Suprapubic skin (tissue), 4 donors: ENCODE data around the gene A2ML1. TPM values are rescaled to one million over a fixed set of nuclear protein-coding genes. Genes with fewer than 3 reads are reported as not detected.

Experiments used
- DNase-seq, 2 donors: peaks; one replicate each; pipeline ENCODE4 v3.0.0-alpha.2; 2019; ENCODE audit warnings: low spot score in 2 of 2
- H3K27ac ChIP-seq: fragments of 200-600 bp; sonication (generic); one replicate; pipeline ENCODE4 v1.5.1; 2019
- H3K27me3 ChIP-seq: fragments of 200-600 bp; sonication (generic); one replicate; pipeline ENCODE4 v1.5.1; 2019
- H3K36me3 ChIP-seq: fragments of 200-600 bp; sonication (generic); one replicate; pipeline ENCODE4 v1.5.1; 2019
- H3K4me1 ChIP-seq: fragments of 200-600 bp; sonication (generic); one replicate; pipeline ENCODE4 v1.5.1; 2019
- H3K4me3 ChIP-seq: fragments of 200-600 bp; sonication (generic); one replicate; pipeline ENCODE4 v1.5.1; 2019; ENCODE audit warnings: mild to moderate bottlenecking
- H3K9me3 ChIP-seq: fragments of 200-600 bp; sonication (generic); one replicate; pipeline ENCODE4 v1.5.1; 2019
- CTCF ChIP-seq, 2 donors: fragments of 200-600 bp in 1 of 2; fragments of 450-650 bp in 1 of 2; sonication (generic) in 1 of 2; IDR thresholded peaks; one replicate each; pipeline ENCODE4 v1.5.1; 2016 to 2019; ENCODE audit warnings: antibody characterized with exemption in 2 of 2, mild to moderate bottlenecking in 1 of 2, moderate library complexity in 1 of 2
- EP300 ChIP-seq: sonication (generic); formaldehyde crosslinking; IDR thresholded peaks from one replicate; pipeline ENCODE4 v1.6.1; 2017; ENCODE audit warnings: antibody characterized with exemption
- POLR2A ChIP-seq, 2 donors: fragments of 450-650 bp; IDR thresholded peaks; one replicate each; pipeline ENCODE4 v1.6.1; 2017; ENCODE audit warnings: antibody characterized with exemption in 2 of 2, mild to moderate bottlenecking in 2 of 2, moderate library complexity in 2 of 2
- POLR2AphosphoS5 ChIP-seq, 3 donors: sonication (generic); formaldehyde crosslinking; IDR thresholded peaks; one replicate each; pipeline ENCODE4 v1.6.1; 2017; ENCODE audit warnings: antibody characterized with exemption in 3 of 3
- WGBS: methylation state at CpG from one replicate; pipeline ENCODE4 v1.1.5; 2018; 5-methylcytosine and 5-hydroxymethylcytosine counted together
- total RNA-seq, 4 donors: library from RNA; depleted of rRNA; stranded (reverse); fragments of >200 nt; gene quantifications; one replicate each; pipeline ENCODE4 v1.1.0, GENCODE V29; 2016

Gene A2ML1
- total RNA-seq, 4 donors from 2014 or later, result 166 to 268 (median 218) TPM

GRCh38 chr12:8904665-8905064 is 82.2 kb downstream of the A2ML1 start:
- no peaks in the 10 kb centered on the region for H3K36me3 ChIP-seq
- TF ChIP-seq POLR2AphosphoS5 (IDR thresholded peaks at IDR 0.05) (no peak), CTCF (IDR thresholded peaks at IDR 0.05) (no peak), POLR2A (IDR thresholded peaks at IDR 0.05) (no peak), EP300 (no peak)
- no peak overlapping the region for H3K27ac ChIP-seq
- H3K27me3 ChIP-seq, result no peaks in the 10 kb centered on the region
- no peaks in the 10 kb centered on the region for H3K4me1 ChIP-seq
- H3K4me3 ChIP-seq, result no peak overlapping the region
- no peaks in the 10 kb centered on the region for H3K9me3 ChIP-seq
- no peak for DNase-seq

GRCh38 chr12:8905546-8905945 is 83.1 kb downstream of the A2ML1 start:
- Histone ChIP-seq H3K27me3 (no peaks in the 10 kb centered on the region), H3K9me3 (no peaks in the 10 kb centered on the region), H3K27ac (no peak overlapping the region), H3K36me3 (no peaks in the 10 kb centered on the region), H3K4me3 (no peak overlapping the region), H3K4me1 (no peaks in the 10 kb centered on the region)
- no peak for DNase-seq
- TF ChIP-seq POLR2AphosphoS5 (IDR thresholded peaks at IDR 0.05), result no peak
- no peak for TF ChIP-seq POLR2A (IDR thresholded peaks at IDR 0.05)
- no peak for TF ChIP-seq EP300
- TF ChIP-seq CTCF (IDR thresholded peaks at IDR 0.05), result no peak
- 43% methylated on average over 10 of the region's 10 CpGs for WGBS

GRCh38 chr12:8906266-8907180 is 84.1 kb downstream of the A2ML1 start:
- Histone ChIP-seq H3K4me1 (no peaks in the 10 kb centered on the region), H3K36me3 (no peaks in the 10 kb centered on the region), H3K27me3 (no peaks in the 10 kb centered on the region), H3K27ac (no peak overlapping the region), H3K9me3 (no peaks in the 10 kb centered on the region), H3K4me3 (no peak overlapping the region)
- 86% methylated on average over 16 of the region's 16 CpGs for WGBS
- DNase-seq, result no peak
- TF ChIP-seq POLR2AphosphoS5 (IDR thresholded peaks at IDR 0.05), result no peak

- H3K9me3 ChIP-seq, result no peaks in the 10 kb centered on the region
- no peak overlapping the region for H3K4me3 ChIP-seq
- 84% methylated on average over 3 of the region's 3 CpGs for WGBS
- TF ChIP-seq EP300 (no peak), CTCF (IDR thresholded peaks at IDR 0.05) (no peak), POLR2AphosphoS5 (IDR thresholded peaks at IDR 0.05) (no peak), POLR2A (IDR thresholded peaks at IDR 0.05) (no peak)
- no peaks in the 10 kb centered on the region for H3K27me3 ChIP-seq
- DNase-seq, result no peak
- no peaks in the 10 kb centered on the region for H3K36me3 ChIP-seq
- H3K4me1 ChIP-seq, result no peaks in the 10 kb centered on the region
- no peak overlapping the region for H3K27ac ChIP-seq
Observed at GRCh38 chr12:8907513-8907912, 85.1 kb downstream of the A2ML1 start.

GRCh38 chr12:8909752-8910151 is 87.3 kb downstream of the A2ML1 start:
- Histone ChIP-seq H3K4me3 (no peak overlapping the region), H3K36me3 (no peaks in the 10 kb centered on the region), H3K27me3 (no peaks in the 10 kb centered on the region), H3K27ac (no peak overlapping the region), H3K4me1 (peaks cover 11% of the 10 kb centered on the region), H3K9me3 (no peaks in the 10 kb centered on the region)
- WGBS, result 79% methylated on average over 5 of the region's 5 CpGs
- TF ChIP-seq POLR2A (IDR thresholded peaks at IDR 0.05), result no peak
- TF ChIP-seq EP300, result no peak
- no peak for TF ChIP-seq CTCF (IDR thresholded peaks at IDR 0.05)
- no peak for TF ChIP-seq POLR2AphosphoS5 (IDR thresholded peaks at IDR 0.05)
- no peak for DNase-seq
